Adrenal gland (tissue), 5 donors: ENCODE results near the gene INTS3.

Experiments used
- CTCF ChIP-seq, 6 experiments: fragments of 450-650 bp in 4 of 6; fragments of 200-600 bp in 2 of 6; sonication (generic) in 1 of 6; IDR thresholded peaks; 1 replicate in 5 of 6; 2 replicates in 1 of 6; pipeline versions ENCODE4 v1.5.1 to v1.8.0; 2016 to 2021; ENCODE audit warnings: antibody characterized with exemption in 6 of 6, mild to moderate bottlenecking in 2 of 6, moderate library complexity in 1 of 6
- POLR2A ChIP-seq, 2 donors: fragments of 450-650 bp; IDR thresholded peaks; one replicate each; pipeline ENCODE4 v1.6.1; 2017; ENCODE audit warnings: antibody characterized with exemption in 2 of 2, mild to moderate bottlenecking in 2 of 2, moderate library complexity in 1 of 2
- donor health status: DM: no; HTN: no; CAD: no.

GRCh38 chr1:153698923-153699714 lies 28.7 kb upstream of the INTS3 start:
- TF ChIP-seq POLR2A (IDR thresholded peaks at IDR 0.05) (peak in 1 of 2 donors; percentile 5), CTCF (IDR thresholded peaks at IDR 0.05) (no peak)
